Progenitor cell of endocrine pancreas (in vitro differentiated cells): Measurements from ENCODE around the gene EEFSEC. TPM values are rescaled to one million over a fixed set of nuclear protein-coding genes. Genes with fewer than 3 reads are reported as not detected.

Experiments used
- DNase-seq: peaks from one replicate; pipeline ENCODE4 v3.0.0; 2021; ENCODE audit warnings: low spot score; ENCODE audit not compliant: unreplicated experiment
- H3K27ac Mint-ChIP-seq: 2 replicates; pipeline ENCODE4 v1.8.0; 2021; ENCODE audit warnings: mild to moderate bottlenecking, moderate library complexity, mixed read lengths
- H3K27me3 Mint-ChIP-seq: 2 replicates; pipeline ENCODE4 v1.8.0; 2021; ENCODE audit warnings: mixed read lengths
- H3K36me3 Mint-ChIP-seq: 2 replicates; pipeline ENCODE4 v1.8.0; 2022; ENCODE audit warnings: mixed read lengths; ENCODE audit not compliant: insufficient read depth
- H3K4me1 Mint-ChIP-seq: 2 replicates; pipeline ENCODE4 v1.8.0; 2021; ENCODE audit warnings: low read depth, mixed read lengths
- H3K4me3 Mint-ChIP-seq: 2 replicates; pipeline ENCODE4 v1.8.0; 2021; ENCODE audit warnings: low read depth, mild to moderate bottlenecking, moderate library complexity, mixed read lengths
- H3K9me3 Mint-ChIP-seq: 2 replicates; pipeline ENCODE4 v1.8.0; 2021; ENCODE audit warnings: low read depth, mixed read lengths
- total RNA-seq: library from RNA; stranded (reverse); gene quantifications from 2 replicates; pipeline ENCODE4 v1.2.1, GENCODE V29; 2021
- TF ChIP-seq, protein P1 (sequence below): fragments of 200-600 bp; sonication (generic); IDR thresholded peaks from one replicate; pipeline ENCODE4 v1.5.0; 2021; ENCODE audit warnings: antibody characterized with exemption, mild to moderate bottlenecking; ENCODE audit not compliant: unreplicated experiment

Gene EEFSEC
- total RNA-seq, 1 donor from 2014 or later = 11.8 TPM

DNA sequence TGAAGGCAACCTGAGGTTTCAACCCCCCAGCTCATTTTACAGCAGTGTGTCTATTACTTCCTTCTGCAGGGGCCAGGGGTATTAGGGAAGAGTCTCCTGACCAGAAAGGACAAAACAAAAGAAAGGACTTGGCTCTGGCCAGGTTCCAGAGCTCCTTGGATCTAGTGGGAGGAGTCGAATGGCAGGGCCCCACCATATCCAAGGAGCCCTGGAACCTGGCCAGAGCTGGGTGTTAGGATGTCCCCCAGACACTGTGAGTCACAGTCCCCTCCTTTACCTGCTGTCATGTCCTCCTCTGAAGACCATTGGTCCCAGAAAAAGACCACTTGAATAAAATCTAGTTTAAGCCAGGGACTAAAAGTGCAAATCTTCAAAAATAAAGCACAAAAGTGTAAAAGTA, 113.2 kb downstream of the EEFSEC start:
- Mint-ChIP-seq H3K4me1 (peaks cover 5% of the 10 kb centered on the region), H3K27ac (no peak overlapping the region), H3K27me3 (peaks cover 3% of the 10 kb centered on the region), H3K9me3 (no peaks in the 10 kb centered on the region), H3K36me3 (peaks cover under 1% of the 10 kb centered on the region), H3K4me3 (no peak overlapping the region)
- TF ChIP-seq, protein P1, sequence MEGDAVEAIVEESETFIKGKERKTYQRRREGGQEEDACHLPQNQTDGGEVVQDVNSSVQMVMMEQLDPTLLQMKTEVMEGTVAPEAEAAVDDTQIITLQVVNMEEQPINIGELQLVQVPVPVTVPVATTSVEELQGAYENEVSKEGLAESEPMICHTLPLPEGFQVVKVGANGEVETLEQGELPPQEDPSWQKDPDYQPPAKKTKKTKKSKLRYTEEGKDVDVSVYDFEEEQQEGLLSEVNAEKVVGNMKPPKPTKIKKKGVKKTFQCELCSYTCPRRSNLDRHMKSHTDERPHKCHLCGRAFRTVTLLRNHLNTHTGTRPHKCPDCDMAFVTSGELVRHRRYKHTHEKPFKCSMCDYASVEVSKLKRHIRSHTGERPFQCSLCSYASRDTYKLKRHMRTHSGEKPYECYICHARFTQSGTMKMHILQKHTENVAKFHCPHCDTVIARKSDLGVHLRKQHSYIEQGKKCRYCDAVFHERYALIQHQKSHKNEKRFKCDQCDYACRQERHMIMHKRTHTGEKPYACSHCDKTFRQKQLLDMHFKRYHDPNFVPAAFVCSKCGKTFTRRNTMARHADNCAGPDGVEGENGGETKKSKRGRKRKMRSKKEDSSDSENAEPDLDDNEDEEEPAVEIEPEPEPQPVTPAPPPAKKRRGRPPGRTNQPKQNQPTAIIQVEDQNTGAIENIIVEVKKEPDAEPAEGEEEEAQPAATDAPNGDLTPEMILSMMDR = no peak
- DNase-seq = no peak

DNA sequence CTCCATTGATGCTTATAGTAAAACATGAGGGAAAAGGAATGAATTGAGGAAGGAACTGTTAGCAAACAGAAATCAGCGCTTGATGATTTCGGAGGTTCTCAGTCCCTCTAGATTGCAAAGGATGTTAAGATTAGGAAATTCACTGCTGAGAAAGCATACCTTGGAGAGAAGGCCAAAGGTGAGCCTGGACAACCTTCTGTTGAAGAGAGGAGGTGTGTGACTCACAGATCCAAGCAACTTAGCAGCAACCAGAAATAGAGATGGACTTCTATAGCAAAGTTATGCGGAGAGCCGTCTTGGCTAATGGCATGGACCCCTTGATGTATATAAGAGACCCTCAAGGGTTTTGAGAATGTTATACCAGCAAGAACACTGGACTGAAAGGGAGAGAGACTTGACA, 114.3 kb downstream of the EEFSEC start:
- TF ChIP-seq, protein P1 = no peak
- H3K4me1 Mint-ChIP-seq = peaks cover 5% of the 10 kb centered on the region
- H3K27me3 Mint-ChIP-seq = peaks cover 3% of the 10 kb centered on the region
- H3K27ac Mint-ChIP-seq = no peak overlapping the region
- no peaks in the 10 kb centered on the region for H3K9me3 Mint-ChIP-seq
- no peak for DNase-seq
- no peaks in the 10 kb centered on the region for H3K36me3 Mint-ChIP-seq
- H3K4me3 Mint-ChIP-seq = no peak overlapping the region

DNA sequence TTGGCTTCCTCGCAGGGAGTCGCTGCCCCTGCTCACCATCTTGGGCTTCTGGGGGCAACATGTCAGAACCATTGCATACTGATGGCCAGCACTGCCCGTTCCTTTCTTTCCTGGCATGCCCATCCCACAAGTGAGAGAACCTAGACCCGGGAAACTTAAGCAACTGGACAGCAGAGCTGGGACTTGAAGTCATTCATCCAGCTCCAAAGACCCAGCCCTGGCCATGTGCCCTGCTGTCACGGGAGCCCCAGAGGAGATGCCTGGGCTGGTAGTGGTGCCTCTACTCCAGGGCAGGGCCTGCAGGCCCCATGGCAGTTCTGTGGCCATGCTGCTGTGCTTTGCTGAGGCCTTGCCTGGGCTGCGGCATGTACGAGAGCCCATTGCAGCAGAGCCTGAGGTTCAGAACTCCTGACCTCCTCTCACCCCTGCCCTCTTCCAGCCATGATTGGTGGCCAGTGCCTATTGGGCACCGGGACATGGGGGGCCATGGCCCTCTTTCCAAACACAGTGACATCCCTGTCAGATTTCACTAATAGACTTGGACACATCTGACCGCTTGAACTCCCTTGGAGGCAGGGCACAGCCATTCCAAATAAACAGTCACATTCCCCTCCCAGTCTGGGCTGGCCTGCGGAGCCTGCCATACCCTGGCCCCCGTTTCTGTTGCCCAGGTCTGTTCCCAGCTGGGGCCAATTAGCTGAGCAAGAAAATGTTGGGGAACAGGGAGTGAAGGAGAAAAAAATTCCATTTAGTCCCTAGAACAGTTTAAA, 115.9 kb downstream of the EEFSEC start:
- DNase-seq = no peak
- H3K4me1 Mint-ChIP-seq = peaks cover 5% of the 10 kb centered on the region
- no peak overlapping the region for H3K4me3 Mint-ChIP-seq
- peaks cover 3% of the 10 kb centered on the region for H3K27me3 Mint-ChIP-seq
- H3K27ac Mint-ChIP-seq = peak overlapping the region; percentile 56
- TF ChIP-seq, protein P1 = no peak
- no peaks in the 10 kb centered on the region for H3K9me3 Mint-ChIP-seq
- no peaks in the 10 kb centered on the region for H3K36me3 Mint-ChIP-seq

DNA sequence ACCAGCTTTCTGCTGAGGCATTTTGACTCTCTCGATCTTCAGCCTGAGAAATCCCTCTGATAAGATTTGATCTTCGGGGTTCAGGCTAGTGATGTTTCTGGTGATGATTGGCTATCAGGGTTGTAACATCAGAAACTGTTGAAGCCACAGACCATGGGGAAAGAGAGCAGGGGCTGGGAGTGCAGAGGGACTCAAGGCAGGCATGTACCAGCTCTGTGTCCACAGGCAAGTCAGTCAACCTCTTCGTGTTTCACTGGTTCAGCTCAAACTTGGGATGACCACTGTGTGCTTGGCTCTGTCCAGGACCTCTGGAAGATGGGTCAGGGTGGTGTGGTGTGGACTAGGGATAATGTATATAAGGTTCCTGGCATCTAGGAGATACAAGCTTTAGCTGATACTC, 116.5 kb downstream of the EEFSEC start:
- Mint-ChIP-seq H3K36me3 (no peaks in the 10 kb centered on the region), H3K4me1 (peaks cover 5% of the 10 kb centered on the region), H3K4me3 (no peak overlapping the region), H3K27ac (no peak overlapping the region), H3K27me3 (peaks cover 3% of the 10 kb centered on the region), H3K9me3 (no peaks in the 10 kb centered on the region)
- TF ChIP-seq, protein P1 = no peak
- DNase-seq = no peak

DNA sequence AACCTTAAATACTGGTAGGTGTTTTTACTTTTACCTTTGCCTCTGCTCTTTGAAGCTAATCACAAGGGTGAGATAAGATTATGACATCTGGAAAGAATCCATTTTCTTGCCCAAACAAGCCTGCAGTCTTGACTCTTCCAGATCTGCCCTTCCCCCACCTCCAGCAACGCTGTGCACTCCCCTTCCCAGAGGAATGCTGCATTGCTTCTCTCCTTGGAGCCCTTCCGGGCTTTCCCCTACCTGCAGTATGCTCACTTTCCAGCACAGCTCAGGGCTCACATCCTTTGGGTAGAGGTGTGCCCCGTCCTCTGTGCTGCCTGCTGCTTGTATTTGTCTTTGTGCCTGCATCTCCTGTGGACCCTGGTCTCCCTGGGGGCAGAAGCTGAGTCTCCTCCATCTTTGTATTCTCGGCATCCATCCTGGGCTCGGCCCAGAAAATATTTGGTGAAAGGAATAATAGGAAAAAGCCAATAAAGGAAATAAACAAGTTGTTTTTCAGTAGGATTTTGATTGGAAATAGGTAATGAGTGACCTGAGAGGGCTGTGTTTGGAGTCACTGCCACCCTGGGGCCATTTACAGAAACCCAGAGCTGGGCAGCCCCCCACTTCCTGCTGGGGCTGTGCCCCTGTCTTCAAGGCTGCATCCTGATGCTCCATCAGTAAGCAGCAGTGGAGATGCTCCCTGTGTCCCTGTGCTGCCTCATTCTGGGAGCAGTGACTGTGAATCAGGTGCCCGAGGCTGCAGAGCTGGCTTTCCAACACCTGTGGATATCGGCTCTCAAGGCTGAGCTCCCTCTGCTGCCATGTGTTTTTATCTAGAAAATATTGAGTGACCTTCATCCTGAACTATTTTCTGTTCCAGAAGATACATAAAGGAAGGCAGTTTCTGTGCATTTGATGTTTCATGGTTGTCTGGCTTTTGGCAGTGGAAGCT, 117.5 kb downstream of the EEFSEC start:
- no peaks in the 10 kb centered on the region for H3K36me3 Mint-ChIP-seq
- no peaks in the 10 kb centered on the region for H3K9me3 Mint-ChIP-seq
- H3K27ac Mint-ChIP-seq = no peak overlapping the region
- no peak for DNase-seq
- H3K27me3 Mint-ChIP-seq = peaks cover 3% of the 10 kb centered on the region
- H3K4me1 Mint-ChIP-seq = peaks cover 5% of the 10 kb centered on the region
- H3K4me3 Mint-ChIP-seq = no peak overlapping the region
- TF ChIP-seq, protein P1 = no peak
